Mesenchymal stem cell (in vitro differentiated cells and primary cell): ENCODE data around the gene XRCC5.
"Not testable (repeated sequence)": the region's sequence is repeated elsewhere in the genome, so short reads cannot be mapped to it uniquely, and the experiment has no call there.

Experiments used
- DNase-seq: peaks from one replicate; pipeline ENCODE4 v3.0.0-alpha.2; 2013
- H2AFZ ChIP-seq: one replicate; pipeline ENCODE4 v1.6.1; 2013; ENCODE audit warnings: low read depth, mild to moderate bottlenecking, control low read depth, inconsistent platforms, low read length, moderate library complexity
- H2AK5ac ChIP-seq: 2 replicates; pipeline ENCODE4 v1.6.1; 2013; ENCODE audit warnings: low read length, moderate library complexity, mild to moderate bottlenecking, inconsistent platforms; ENCODE audit not compliant: severe bottlenecking
- H2BK120ac ChIP-seq: one replicate; pipeline ENCODE4 v1.6.1; 2013; ENCODE audit warnings: low read depth, mild to moderate bottlenecking, inconsistent platforms, low read length, moderate library complexity
- H2BK12ac ChIP-seq, 2 experiments: one replicate each; pipeline ENCODE4 v1.6.1; 2013; ENCODE audit warnings: inconsistent platforms in 2 of 2, low read length in 2 of 2, mild to moderate bottlenecking in 2 of 2, moderate library complexity in 2 of 2, control low read depth in 1 of 2
- H2BK15ac ChIP-seq: one replicate; pipeline ENCODE4 v1.6.1; 2013; ENCODE audit warnings: mild to moderate bottlenecking, low read depth, inconsistent platforms; ENCODE audit not compliant: poor library complexity, severe bottlenecking
- H2BK5ac ChIP-seq: 2 replicates; pipeline ENCODE4 v1.6.1; 2013; ENCODE audit warnings: low read depth, mild to moderate bottlenecking, low read length, control low read depth, inconsistent platforms; ENCODE audit not compliant: poor library complexity, severe bottlenecking
- H3K14ac ChIP-seq, 2 experiments: one replicate each; pipeline ENCODE4 v1.6.1; 2013; ENCODE audit warnings: inconsistent platforms in 2 of 2, low read length in 2 of 2, control low read depth in 1 of 2, mild to moderate bottlenecking in 1 of 2, moderate library complexity in 1 of 2
- H3K18ac ChIP-seq, 2 experiments: one replicate each; pipeline ENCODE4 v1.6.1; 2013; ENCODE audit warnings: inconsistent platforms in 2 of 2, low read length in 2 of 2, control low read depth in 1 of 2, low read depth in 1 of 2, mild to moderate bottlenecking in 1 of 2
- H3K23ac ChIP-seq, 2 experiments: one replicate each; pipeline ENCODE4 v1.6.1; 2013; ENCODE audit warnings: inconsistent platforms in 2 of 2, low read length in 2 of 2, mild to moderate bottlenecking in 2 of 2, moderate library complexity in 2 of 2, control low read depth in 1 of 2
- H3K27ac ChIP-seq: 2 replicates; pipeline ENCODE4 v1.5.1; 2013; ENCODE audit warnings: mild to moderate bottlenecking, moderate library complexity, low read length, control low read depth, inconsistent platforms; ENCODE audit not compliant: poor library complexity, severe bottlenecking
- H3K27me3 ChIP-seq, 2 experiments: 2 replicates each; pipeline versions ENCODE4 v1.6.1 to v1.7.0; 2013; ENCODE audit warnings: low read length in 2 of 2, mild to moderate bottlenecking in 2 of 2, moderate library complexity in 2 of 2, control low read depth in 1 of 2, inconsistent platforms in 1 of 2; ENCODE audit not compliant: control insufficient read depth in 1 of 2, insufficient read depth in 1 of 2
- H3K36me3 ChIP-seq, 2 experiments: 2 replicates each; pipeline versions ENCODE4 v1.6.1 to v1.7.0; 2013; ENCODE audit warnings: low read length in 2 of 2, control low read depth in 1 of 2, inconsistent platforms in 1 of 2, low read depth in 1 of 2, mild to moderate bottlenecking in 1 of 2; ENCODE audit not compliant: insufficient read depth in 2 of 2, control insufficient read depth in 1 of 2
- H3K4ac ChIP-seq, 2 experiments: one replicate each; pipeline ENCODE4 v1.6.1; 2013; ENCODE audit warnings: inconsistent platforms in 2 of 2, low read length in 2 of 2, mild to moderate bottlenecking in 2 of 2, moderate library complexity in 2 of 2, control low read depth in 1 of 2, low read depth in 1 of 2
- H3K4me1 ChIP-seq: 2 replicates; pipeline ENCODE4 v1.6.1; 2013; ENCODE audit warnings: low read depth, low read length, control low read depth; ENCODE audit not compliant: control insufficient read depth, insufficient read depth
- H3K4me2 ChIP-seq: 2 replicates; pipeline ENCODE4 v1.6.1; 2013; ENCODE audit warnings: low read length, mild to moderate bottlenecking, inconsistent platforms; ENCODE audit not compliant: poor library complexity, severe bottlenecking
- H3K4me3 ChIP-seq, 2 experiments: 2 replicates each; pipeline versions ENCODE4 v1.5.1 to v1.7.0; 2013; ENCODE audit warnings: low read length in 2 of 2, mild to moderate bottlenecking in 2 of 2, control low read depth in 1 of 2, low read depth in 1 of 2; ENCODE audit not compliant: insufficient read depth in 1 of 2
- H3K79me1 ChIP-seq: replicated peaks from 2 replicates; pipeline ENCODE4 v1.6.1; 2013; ENCODE audit warnings: mild to moderate bottlenecking, control low read depth, low read length, inconsistent platforms; ENCODE audit not compliant: poor library complexity, severe bottlenecking
- H3K9ac ChIP-seq: 2 replicates; pipeline ENCODE4 v1.7.0; 2013; ENCODE audit warnings: mild to moderate bottlenecking, low read length, moderate library complexity
- H3K9me3 ChIP-seq: 2 replicates; pipeline ENCODE4 v1.7.0; 2013; ENCODE audit warnings: mild to moderate bottlenecking, low read length; ENCODE audit not compliant: control insufficient read depth
- H4K8ac ChIP-seq: one replicate; pipeline ENCODE4 v1.6.1; 2013; ENCODE audit warnings: inconsistent platforms, mild to moderate bottlenecking, low read length, moderate library complexity
- H4K91ac ChIP-seq: one replicate; pipeline ENCODE4 v1.6.1; 2013; ENCODE audit warnings: mild to moderate bottlenecking, low read length, inconsistent platforms
- WGBS: methylation state at CpG from one replicate; pipeline ENCODE4 v1.1.7; 2013; ENCODE audit warnings: mixed read lengths; 5-methylcytosine and 5-hydroxymethylcytosine counted together

Gene XRCC5

GRCh38 chr2:216078776-216079175 lies 30.4 kb upstream of the XRCC5 start:
- DNase-seq: no peak
- 100% methylated on average over 1 of the region's 1 CpG for WGBS
- no peaks in the 10 kb centered on the region for H3K9me3 ChIP-seq
- H3K27me3 ChIP-seq: peaks cover 0 to 9% of the 10 kb centered on the region in 2 experiments
- no peak overlapping the region for H3K18ac ChIP-seq
- peaks cover 5% of the 10 kb centered on the region for H3K79me1 ChIP-seq
- no peak overlapping the region for H3K4me3 ChIP-seq
- no peak overlapping the region for H4K8ac ChIP-seq
- H3K9ac ChIP-seq: no peak overlapping the region
- no peak overlapping the region for H3K4me2 ChIP-seq
- H3K4me1 ChIP-seq: peaks cover 10% of the 10 kb centered on the region
- H3K36me3 ChIP-seq: no peaks in the 10 kb centered on the region
- no peak overlapping the region for H2AK5ac ChIP-seq
- H3K23ac ChIP-seq: no peak overlapping the region
- H3K14ac ChIP-seq: no peak overlapping the region
- no peak overlapping the region for H4K91ac ChIP-seq
- H2BK5ac ChIP-seq: no peak overlapping the region
- H2AFZ ChIP-seq: no peak overlapping the region
- no peak overlapping the region for H2BK120ac ChIP-seq
- H3K27ac ChIP-seq: no peak overlapping the region
- no peak overlapping the region for H2BK15ac ChIP-seq
- no peak overlapping the region for H3K4ac ChIP-seq
- no peak overlapping the region for H2BK12ac ChIP-seq

- not testable (repeated sequence) for H3K36me3 ChIP-seq, DNase-seq, H2AFZ ChIP-seq, H4K91ac ChIP-seq, H3K27me3 ChIP-seq, H2BK15ac ChIP-seq, H3K14ac ChIP-seq, H3K27ac ChIP-seq, H3K4me2 ChIP-seq, H4K8ac ChIP-seq, H3K9ac ChIP-seq, H3K4me3 ChIP-seq, H3K23ac ChIP-seq, H3K4ac ChIP-seq, H2BK120ac ChIP-seq, H2AK5ac ChIP-seq, H2BK5ac ChIP-seq, H2BK12ac ChIP-seq, H3K9me3 ChIP-seq, H3K18ac ChIP-seq, H3K79me1 ChIP-seq
- H3K4me1 ChIP-seq: peaks cover 12% of the 10 kb centered on the region
- 97% methylated on average over 6 of the region's 10 CpGs for WGBS
Measured at GRCh38 chr2:216080048-216080447, 29.1 kb upstream of the XRCC5 start.

DNA sequence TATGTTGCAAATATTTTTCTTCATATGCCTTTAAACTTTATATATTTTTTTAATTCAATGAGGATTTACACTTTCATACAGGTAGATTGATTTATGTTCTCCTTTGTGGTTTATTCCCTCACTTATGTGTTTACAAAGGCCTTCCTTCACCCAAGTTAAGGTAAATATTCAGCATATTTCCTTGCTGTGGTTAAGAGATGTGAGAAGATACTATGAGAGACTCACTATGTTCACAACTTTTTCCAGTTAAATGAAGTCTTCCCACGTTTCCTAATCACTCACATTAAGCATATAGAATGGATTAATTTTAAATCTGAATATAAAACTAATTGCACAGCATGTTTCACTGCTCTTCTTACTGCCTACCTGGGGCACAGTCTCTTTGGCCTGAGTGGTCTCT lies 28.1 kb upstream of the XRCC5 start:
- H3K14ac ChIP-seq: peak overlapping the region in 1 of 2 experiments; percentile 63
- H4K8ac ChIP-seq: no peak overlapping the region
- H3K4me1 ChIP-seq: peaks cover 12% of the 10 kb centered on the region
- no peak overlapping the region for H3K23ac ChIP-seq
- no peak for DNase-seq
- peak overlapping the region; percentile 70 for H3K4me2 ChIP-seq
- no peak overlapping the region for H3K18ac ChIP-seq
- WGBS: no CpG with 5 or more reads among the region's 1 CpG
- H4K91ac ChIP-seq: no peak overlapping the region
- peaks cover 0 to 9% of the 10 kb centered on the region in 2 experiments for H3K27me3 ChIP-seq
- no peak overlapping the region for H2AK5ac ChIP-seq
- no peak overlapping the region for H2BK15ac ChIP-seq
- H3K36me3 ChIP-seq: no peaks in the 10 kb centered on the region
- peak overlapping the region; percentile 90 for H3K9ac ChIP-seq
- no peaks in the 10 kb centered on the region for H3K9me3 ChIP-seq
- H2BK5ac ChIP-seq: no peak overlapping the region
- H3K4ac ChIP-seq: peak overlapping the region in 1 of 2 experiments; percentile 47
- H3K79me1 ChIP-seq: peaks cover 5% of the 10 kb centered on the region
- no peak overlapping the region for H2BK12ac ChIP-seq
- H3K4me3 ChIP-seq: peak overlapping the region in 1 of 2 experiments; percentile 93
- no peak overlapping the region for H2AFZ ChIP-seq
- no peak overlapping the region for H3K27ac ChIP-seq
- H2BK120ac ChIP-seq: no peak overlapping the region

- Histone ChIP-seq H4K8ac (peak within 1 kb of the TSS; percentile 94), H3K18ac (peak within 1 kb of the TSS; percentile 33 to 81), H3K9me3 (no peaks in the 10 kb centered on the region), H4K91ac (no peak within 1 kb of the TSS), H3K4ac (peak within 1 kb of the TSS in 1 of 2 experiments; percentile 47), H3K4me3 (peak within 1 kb of the TSS; percentile 70 to 93), H2BK5ac (no peak within 1 kb of the TSS), H3K14ac (peak within 1 kb of the TSS in 1 of 2 experiments; percentile 63), H2BK120ac (no peak within 1 kb of the TSS), H2BK12ac (peak within 1 kb of the TSS in 1 of 2 experiments; percentile 8), H3K27me3 (peaks cover 0 to 9% of the 10 kb centered on the region in 2 experiments), H3K27ac (no peak within 1 kb of the TSS), H3K79me1 (peaks cover 5% of the 10 kb centered on the region), H3K23ac (peak within 1 kb of the TSS; percentile 60 to 66), H3K36me3 (no peaks in the 10 kb centered on the region), H3K4me1 (peaks cover 12% of the 10 kb centered on the region), H2BK15ac (peak within 1 kb of the TSS; percentile 40), H3K4me2 (peak within 1 kb of the TSS; percentile 93), H2AFZ (peak within 1 kb of the TSS; percentile 78), H3K9ac (peak within 1 kb of the TSS; percentile 90), H2AK5ac (peak within 1 kb of the TSS; percentile 80)
- DNase-seq: peak; percentile 66
- WGBS: 0% methylated on average over 42 of the region's 44 CpGs
Measured at GRCh38 chr2:216081487-216082116, 27.5 kb upstream of the XRCC5 start, which contains the start of the genes PECR and TMEM169. PECR (minus strand) TSS chr2:216081809; CDS start chr2:216081741, 68 bp downstream. TMEM169 (plus strand) TSS chr2:216081919; CDS start chr2:216095964, 14,045 bp downstream.
